ENCODE measurements around the gene ERP44.
"Not testable (repeated sequence)": the region's sequence is repeated elsewhere in the genome, so short reads cannot be mapped to it uniquely, and the experiment has no call there.

ERP44 gene

GRCh38 chr9:99998866-99999265 is 99.9 kb downstream of the ERP44 start:
- Histone ChIP-seq H3K27me3 (ENCODE audit: low read depth) (no peaks in the 10 kb centered on the region), H3K4me1 (no peaks in the 10 kb centered on the region), H3K4me3 (no peak overlapping the region), H3K9me3 (no peaks in the 10 kb centered on the region), H3K36me3 (replicated peaks) (no peaks in the 10 kb centered on the region)
- in situ Hi-C loops (cut with MboI; ENCODE audit: low sequenced_read_pairs), result no loop called here
- DNase-seq (ENCODE audit: low spot score in 2 of 2), result no peak

GRCh38 chr9:99998266-99998665 is 100.5 kb downstream of the ERP44 start:
- no peak overlapping the region for H3K4me3 ChIP-seq
- no peaks in the 10 kb centered on the region for H3K9me3 ChIP-seq
- no peaks in the 10 kb centered on the region for H3K36me3 ChIP-seq (replicated peaks)
- DNase-seq (ENCODE audit: low spot score in 2 of 2), result no peak
- no peaks in the 10 kb centered on the region for H3K4me1 ChIP-seq
- no peaks in the 10 kb centered on the region for H3K27me3 ChIP-seq (ENCODE audit: low read depth)
- in situ Hi-C loops (cut with MboI; ENCODE audit: low sequenced_read_pairs), result no loop called here

- DNase-seq (ENCODE audit: low spot score in 2 of 2); H3K4me3 ChIP-seq; in situ Hi-C loops (cut with MboI; ENCODE audit: low sequenced_read_pairs); H3K27me3 ChIP-seq (ENCODE audit: low read depth); H3K9me3 ChIP-seq; H3K36me3 ChIP-seq (replicated peaks); H3K4me1 ChIP-seq: not testable (repeated sequence)
Measured at GRCh38 chr9:99990508-99990907, 108.3 kb downstream of the ERP44 start.

GRCh38 chr9:99986642-99987041 is 112.2 kb downstream of the ERP44 start:
- no peak for DNase-seq (ENCODE audit: low spot score in 2 of 2)
- no peak overlapping the region for H3K4me3 ChIP-seq
- in situ Hi-C loops (cut with MboI; ENCODE audit: low sequenced_read_pairs), result no loop called here

GRCh38 chr9:99980598-99980997 is 118.2 kb downstream of the ERP44 start:
- in situ Hi-C loops (cut with MboI; ENCODE audit: low sequenced_read_pairs), result no loop called here

More at GRCh38 chr9:99986642-99987041, 112.2 kb downstream of the ERP44 start:
- H3K4me1 ChIP-seq, result no peaks in the 10 kb centered on the region
- no peaks in the 10 kb centered on the region for H3K9me3 ChIP-seq
- no peaks in the 10 kb centered on the region for H3K27me3 ChIP-seq (ENCODE audit: low read depth)
- no peaks in the 10 kb centered on the region for H3K36me3 ChIP-seq (replicated peaks)

GRCh38 chr9:99978221-99978620 is 120.6 kb downstream of the ERP44 start:
- no peak overlapping the region for H3K4me3 ChIP-seq
- no peaks in the 10 kb centered on the region for H3K9me3 ChIP-seq
- H3K4me1 ChIP-seq, result no peaks in the 10 kb centered on the region
- H3K36me3 ChIP-seq (replicated peaks), result no peaks in the 10 kb centered on the region
- DNase-seq (ENCODE audit: low spot score in 2 of 2), result no peak
- in situ Hi-C loops (cut with MboI; ENCODE audit: low sequenced_read_pairs), result no loop called here
- H3K27me3 ChIP-seq (ENCODE audit: low read depth), result no peaks in the 10 kb centered on the region

More at GRCh38 chr9:99980598-99980997, 118.2 kb downstream of the ERP44 start:
- H3K4me1 ChIP-seq, result no peaks in the 10 kb centered on the region
- H3K36me3 ChIP-seq (replicated peaks), result no peaks in the 10 kb centered on the region
- DNase-seq (ENCODE audit: low spot score in 2 of 2), result no peak
- H3K9me3 ChIP-seq, result no peaks in the 10 kb centered on the region
- H3K27me3 ChIP-seq (ENCODE audit: low read depth), result no peaks in the 10 kb centered on the region
- no peak overlapping the region for H3K4me3 ChIP-seq

GRCh38 chr9:99977033-99977792 is 121.6 kb downstream of the ERP44 start:
- Histone ChIP-seq H3K27me3 (ENCODE audit: low read depth) (no peaks in the 10 kb centered on the region), H3K4me3 (no peak overlapping the region), H3K9me3 (no peaks in the 10 kb centered on the region), H3K4me1 (no peaks in the 10 kb centered on the region), H3K36me3 (replicated peaks) (no peaks in the 10 kb centered on the region)
- in situ Hi-C loops (cut with MboI; ENCODE audit: low sequenced_read_pairs), result no loop called here
- DNase-seq (ENCODE audit: low spot score in 2 of 2), result no peak

- no peak for DNase-seq (ENCODE audit: low spot score in 2 of 2)
- H3K36me3 ChIP-seq (replicated peaks), result no peaks in the 10 kb centered on the region
- in situ Hi-C loops (cut with MboI; ENCODE audit: low sequenced_read_pairs), result no loop called here
- no peak overlapping the region for H3K4me3 ChIP-seq
- no peaks in the 10 kb centered on the region for H3K4me1 ChIP-seq
- H3K27me3 ChIP-seq (ENCODE audit: low read depth), result no peaks in the 10 kb centered on the region
- no peaks in the 10 kb centered on the region for H3K9me3 ChIP-seq
Measured at GRCh38 chr9:99973455-99973854, 125.3 kb downstream of the ERP44 start.

- no peak for DNase-seq (ENCODE audit: low spot score in 2 of 2)
- in situ Hi-C loops (cut with MboI; ENCODE audit: low sequenced_read_pairs), result no loop called here
- H3K27me3 ChIP-seq (ENCODE audit: low read depth), result no peaks in the 10 kb centered on the region
- H3K9me3 ChIP-seq, result no peaks in the 10 kb centered on the region
- no peaks in the 10 kb centered on the region for H3K4me1 ChIP-seq
- H3K4me3 ChIP-seq, result no peak overlapping the region
- no peaks in the 10 kb centered on the region for H3K36me3 ChIP-seq (replicated peaks)
Measured at GRCh38 chr9:99971410-99971809, 127.4 kb downstream of the ERP44 start.

GRCh38 chr9:99970481-99970880 is 128.3 kb downstream of the ERP44 start:
- Histone ChIP-seq H3K9me3 (no peaks in the 10 kb centered on the region), H3K4me3 (no peak overlapping the region), H3K36me3 (replicated peaks) (no peaks in the 10 kb centered on the region), H3K4me1 (no peaks in the 10 kb centered on the region), H3K27me3 (ENCODE audit: low read depth) (no peaks in the 10 kb centered on the region)
- DNase-seq (ENCODE audit: low spot score in 2 of 2), result no peak
- in situ Hi-C loops (cut with MboI; ENCODE audit: low sequenced_read_pairs), result no loop called here

GRCh38 chr9:99967457-99967856 is 131.3 kb downstream of the ERP44 start:
- DNase-seq (ENCODE audit: low spot score in 2 of 2), result no peak
- Histone ChIP-seq H3K36me3 (replicated peaks) (peaks cover 5% of the 10 kb centered on the region), H3K9me3 (no peaks in the 10 kb centered on the region), H3K4me1 (no peaks in the 10 kb centered on the region), H3K27me3 (ENCODE audit: low read depth) (no peaks in the 10 kb centered on the region), H3K4me3 (no peak overlapping the region)
- in situ Hi-C loops (cut with MboI; ENCODE audit: low sequenced_read_pairs), result no loop called here

- in situ Hi-C loops (cut with MboI; ENCODE audit: low sequenced_read_pairs), result no loop called here
- no peak overlapping the region for H3K4me3 ChIP-seq
- no peak for DNase-seq (ENCODE audit: low spot score in 2 of 2)
- peaks cover 5% of the 10 kb centered on the region for H3K36me3 ChIP-seq (replicated peaks)
- no peaks in the 10 kb centered on the region for H3K27me3 ChIP-seq (ENCODE audit: low read depth)
- no peaks in the 10 kb centered on the region for H3K4me1 ChIP-seq
- no peaks in the 10 kb centered on the region for H3K9me3 ChIP-seq
Measured at GRCh38 chr9:99966716-99967115, 132.1 kb downstream of the ERP44 start.

- in situ Hi-C loops (cut with MboI; ENCODE audit: low sequenced_read_pairs), result no loop called here
- Histone ChIP-seq H3K4me1 (no peaks in the 10 kb centered on the region), H3K27me3 (ENCODE audit: low read depth) (no peaks in the 10 kb centered on the region)
Measured at GRCh38 chr9:99966001-99966400, 132.8 kb downstream of the ERP44 start.

GRCh38 chr9:99964336-99964735 is 134.5 kb downstream of the ERP44 start:
- H3K9me3 ChIP-seq, result no peaks in the 10 kb centered on the region
- peaks cover 5% of the 10 kb centered on the region for H3K36me3 ChIP-seq (replicated peaks)
- no peak overlapping the region for H3K4me3 ChIP-seq
- in situ Hi-C loops (cut with MboI; ENCODE audit: low sequenced_read_pairs), result no loop called here
- no peaks in the 10 kb centered on the region for H3K27me3 ChIP-seq (ENCODE audit: low read depth)
- H3K4me1 ChIP-seq, result no peaks in the 10 kb centered on the region
- DNase-seq (ENCODE audit: low spot score in 2 of 2), result no peak

More at GRCh38 chr9:99966001-99966400, 132.8 kb downstream of the ERP44 start:
- Histone ChIP-seq H3K9me3 (no peaks in the 10 kb centered on the region), H3K4me3 (no peak overlapping the region), H3K36me3 (replicated peaks) (peaks cover 5% of the 10 kb centered on the region)
- no peak for DNase-seq (ENCODE audit: low spot score in 2 of 2)

Data from HAP-1 (cell line).